BJ (cell line): ENCODE data around the gene DLL4. TPM values are rescaled to one million over a fixed set of nuclear protein-coding genes. Genes with fewer than 3 reads are reported as not detected.

Source experiments
- CTCF ChIA-PET: fragments of 350-600 bp; formaldehyde crosslinking; extraction: SDS; loops from one replicate; lab custom pipeline; 2021; ENCODE audit warnings: antibody characterized with exemption, inconsistent platforms; lab: Yijun Ruan, JAX
- POLR2A ChIA-PET: fragments of 300-600 bp; sonication (Branson Sonifier 250); formaldehyde crosslinking; extraction: SDS; loops from one replicate; lab custom pipeline; 2021; ENCODE audit warnings: antibody characterized with exemption; lab: Charles Lee
- DNase-seq: peaks from one replicate; pipeline ENCODE4 v3.0.0-alpha.2; 2011; ENCODE audit warnings: low read depth
- H3K27me3 ChIP-seq: 2 replicates; pipeline ENCODE4 v1.6.0; 2011; ENCODE audit warnings: low read length; ENCODE audit not compliant: control insufficient read depth, insufficient read depth
- H3K36me3 ChIP-seq: 2 replicates; pipeline ENCODE4 v1.5.1; 2011; ENCODE audit warnings: low read length; ENCODE audit not compliant: control insufficient read depth, insufficient read depth
- H3K4me3 ChIP-seq: 2 replicates; pipeline ENCODE4 v1.5.1; 2011; ENCODE audit warnings: low read depth, mild to moderate bottlenecking, control low read depth, low read length
- CTCF ChIP-seq: IDR thresholded peaks from 2 replicates; pipeline ENCODE4 v1.5.1; 2011; ENCODE audit warnings: low read depth, mild to moderate bottlenecking, control low read depth, inconsistent platforms, low read length, moderate library complexity; ENCODE audit not compliant: insufficient read depth
- polyA plus RNA-seq: library from polyadenylated mRNA; depleted of rRNA; stranded (reverse); fragments of >200 nt; gene quantifications from 2 replicates; pipeline ENCODE4 v1.2.3, GENCODE V29; 2011

The DLL4 gene
- polyA plus RNA-seq, 1 experiment: 0.47 TPM

- no peak for TF ChIP-seq CTCF
- peak overlapping the region; percentile 51; the same call in 1 of the 2 replicates for H3K4me3 ChIP-seq
Observed at GRCh38 chr15:40931300-40932142, 2.4 kb downstream of the DLL4 start.

GRCh38 chr15:40932156-40932555, 3.0 kb downstream of the DLL4 start:
- Histone ChIP-seq H3K4me3 (no peak overlapping the region), H3K27me3 (peaks cover 22% of the 10 kb centered on the region), H3K36me3 (0 out of 2 replicates have a peak, but pooled peaks cover 2% of the 10 kb centered on the region)
- TF ChIP-seq CTCF: no peak
- ChIA-PET CTCF (interaction anchor here (0.9 to 7.1 kb wide), 6 partner anchors 9 to 91 kb away, joined by 4 to 89 read pairs (median 24); no protein-coding TSS in a partner anchor), POLR2A (no interaction called here)
- DNase-seq: no peak

More at GRCh38 chr15:40931300-40932142, 2.4 kb downstream of the DLL4 start:
- Histone ChIP-seq H3K27me3 (peaks cover 28% of the 10 kb centered on the region), H3K36me3 (0 out of 2 replicates have a peak, but pooled peaks cover 2% of the 10 kb centered on the region)
- POLR2A ChIA-PET: no interaction called here
- CTCF ChIA-PET: interaction anchor here (0.9 to 7.1 kb wide), 9 partner anchors 9 to 91 kb away, joined by 3 to 89 read pairs (median 18); no protein-coding TSS in a partner anchor
- no peak for DNase-seq

GRCh38 chr15:40932649-40933516, 3.7 kb downstream of the DLL4 start:
- TF ChIP-seq CTCF: no peak
- H3K36me3 ChIP-seq: 0 out of 2 replicates have a peak, but pooled peaks cover 2% of the 10 kb centered on the region
- no peak for DNase-seq
- POLR2A ChIA-PET: interaction anchor here (0.5 kb wide), 1 partner anchor 53 kb away, joined by 5 read pairs; no protein-coding TSS in a partner anchor
- CTCF ChIA-PET: interaction anchor here (5.7 to 7.1 kb wide), 3 partner anchors 8 to 90 kb away, joined by 28 to 89 read pairs (median 52); no protein-coding TSS in a partner anchor
- H3K27me3 ChIP-seq: peaks cover 19% of the 10 kb centered on the region
- H3K4me3 ChIP-seq: no peak overlapping the region

GRCh38 chr15:40933517-40933902, 4.4 kb downstream of the DLL4 start:
- H3K4me3 ChIP-seq: no peak overlapping the region
- H3K27me3 ChIP-seq: peaks cover 15% of the 10 kb centered on the region
- ChIA-PET CTCF (interaction anchor here (7.1 kb wide), 1 partner anchor 7 kb away, joined by 89 read pairs; no protein-coding TSS in a partner anchor), POLR2A (no interaction called here)
- DNase-seq: no peak
- no peak for TF ChIP-seq CTCF
- 0 out of 2 replicates have a peak, but pooled peaks cover 2% of the 10 kb centered on the region for H3K36me3 ChIP-seq
